Stimulated activated CD4-positive, alpha-beta T cell treated with anti-CD3 and anti-CD28 coated beads, Interleukin-12 subunit alpha, Interleukin-12 subunit beta, amount 100 ng/mL, for 4 hours (primary cell): ENCODE data around the gene CATSPERD.
A peak's percentile ranks its signal among the peaks of the same experiment; 100 is the strongest.
"Not testable (repeated sequence)": the region's sequence is repeated elsewhere in the genome, so short reads cannot be mapped to it uniquely, and the experiment has no call there.

Experiments used
- DNase-seq: peaks from one replicate; pipeline ENCODE4 v3.0.0-alpha.2; 2020

The CATSPERD gene

GRCh38 chr19:5698635-5699422 lies 21.6 kb upstream of the CATSPERD start:
- DNase-seq, result no peak

GRCh38 chr19:5700455-5701092 lies 19.9 kb upstream of the CATSPERD start:
- DNase-seq, result no peak

- DNase-seq, result not testable (repeated sequence)
Observed at GRCh38 chr19:5702053-5702410, 18.4 kb upstream of the CATSPERD start.

GRCh38 chr19:5703819-5704818 lies 16.3 kb upstream of the CATSPERD start:
- DNase-seq, result no peak

- no peak for DNase-seq
Observed at GRCh38 chr19:5705552-5705951, 14.9 kb upstream of the CATSPERD start.

- DNase-seq, result no peak
Observed at GRCh38 chr19:5706876-5707573, 13.4 kb upstream of the CATSPERD start.

- no peak for DNase-seq
Observed at GRCh38 chr19:5707576-5708575, 12.6 kb upstream of the CATSPERD start.

GRCh38 chr19:5711025-5711424 lies 9.4 kb upstream of the CATSPERD start:
- DNase-seq, result no peak

GRCh38 chr19:5711713-5712161 lies 8.7 kb upstream of the CATSPERD start:
- DNase-seq, result no peak

GRCh38 chr19:5713228-5713627 lies 7.2 kb upstream of the CATSPERD start:
- no peak for DNase-seq

GRCh38 chr19:5714816-5715215 lies 5.6 kb upstream of the CATSPERD start:
- no peak for DNase-seq

GRCh38 chr19:5717215-5717935 lies 3.1 kb upstream of the CATSPERD start:
- DNase-seq, result no peak

- peak; percentile 47 for DNase-seq
Observed at GRCh38 chr19:5718037-5718578, 2.3 kb upstream of the CATSPERD start.

- DNase-seq, result peak; percentile 44
Observed at GRCh38 chr19:5718579-5719273, 1.7 kb upstream of the CATSPERD start.

- DNase-seq, result no peak
Observed at GRCh38 chr19:5719274-5719960, 1.0 kb upstream of the CATSPERD start.

GRCh38 chr19:5727453-5728050 lies 7.1 kb downstream of the CATSPERD start:
- DNase-seq, result no peak

GRCh38 chr19:5733172-5733571 lies 12.7 kb downstream of the CATSPERD start:
- not testable (repeated sequence) for DNase-seq

GRCh38 chr19:5738423-5738822 lies 18.0 kb downstream of the CATSPERD start:
- no peak for DNase-seq

- DNase-seq, result no peak
Observed at GRCh38 chr19:5742051-5742450, 21.6 kb downstream of the CATSPERD start.
